Measurements from ENCODE around the gene IQGAP2.
"Not testable (repeated sequence)": the region's sequence is repeated elsewhere in the genome, so short reads cannot be mapped to it uniquely, and the experiment has no call there.

Gene IQGAP2

GRCh38 chr5:76669245-76669644, 266.2 kb downstream of the IQGAP2 start:
- Histone ChIP-seq H3K9ac (ENCODE audit: low read depth, low read length) (no peak overlapping the region), H3K4me1 (ENCODE audit: insufficient read depth, low read length) (no peaks in the 10 kb centered on the region), H3K27me3 (ENCODE audit: insufficient read depth, low read length) (no peaks in the 10 kb centered on the region), H3K4me3 (ENCODE audit: low read length) (no peak overlapping the region), H3K27ac (ENCODE audit: low read length) (no peak overlapping the region), H3K9me3 (ENCODE audit: insufficient read depth, low read depth, low read length) (no peaks in the 10 kb centered on the region), H3K36me3 (ENCODE audit: insufficient read depth, low read depth, low read length) (peaks cover 32% of the 10 kb centered on the region)

- Histone ChIP-seq H3K9ac (ENCODE audit: low read depth, low read length) (no peak overlapping the region), H3K27ac (ENCODE audit: low read length) (no peak overlapping the region), H3K9me3 (ENCODE audit: insufficient read depth, low read depth, low read length) (no peaks in the 10 kb centered on the region), H3K36me3 (ENCODE audit: insufficient read depth, low read depth, low read length) (peaks cover 35% of the 10 kb centered on the region), H3K27me3 (ENCODE audit: insufficient read depth, low read length) (no peaks in the 10 kb centered on the region), H3K4me3 (ENCODE audit: low read length) (no peak overlapping the region), H3K4me1 (ENCODE audit: insufficient read depth, low read length) (no peaks in the 10 kb centered on the region)
These were observed 267.4 kb downstream of the IQGAP2 start for GRCh38 chr5:76670508-76670907.

DNA sequence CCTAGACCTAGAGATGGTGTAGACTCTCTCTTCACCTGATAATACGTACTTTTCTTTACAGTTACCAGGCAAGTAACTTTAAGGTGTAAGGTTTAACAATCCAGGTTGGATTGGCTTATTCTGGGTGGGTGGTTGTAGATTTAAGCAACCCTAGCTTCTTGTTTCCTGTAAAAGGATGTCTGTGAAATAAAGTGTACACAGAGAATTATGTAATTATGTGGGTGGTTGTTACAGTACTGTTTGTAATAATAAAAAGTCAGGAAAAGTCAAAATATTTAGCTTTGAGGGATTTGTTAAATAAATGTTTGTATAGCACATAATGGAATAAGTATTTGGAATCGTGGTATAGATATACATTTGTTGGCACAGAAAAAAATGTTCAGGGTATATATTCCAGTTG, 269.2 kb downstream of the IQGAP2 start:
- H3K27ac ChIP-seq (ENCODE audit: low read length), result no peak overlapping the region
- no peaks in the 10 kb centered on the region for H3K4me1 ChIP-seq (ENCODE audit: insufficient read depth, low read length)
- H3K36me3 ChIP-seq (ENCODE audit: insufficient read depth, low read depth, low read length), result peaks cover 41% of the 10 kb centered on the region
- no peak overlapping the region for H3K9ac ChIP-seq (ENCODE audit: low read depth, low read length)
- H3K27me3 ChIP-seq (ENCODE audit: insufficient read depth, low read length), result no peaks in the 10 kb centered on the region
- H3K9me3 ChIP-seq (ENCODE audit: insufficient read depth, low read depth, low read length), result no peaks in the 10 kb centered on the region
- no peak overlapping the region for H3K4me3 ChIP-seq (ENCODE audit: low read length)

- Histone ChIP-seq H3K4me1 (ENCODE audit: insufficient read depth, low read length) (no peaks in the 10 kb centered on the region), H3K9me3 (ENCODE audit: insufficient read depth, low read depth, low read length) (no peaks in the 10 kb centered on the region), H3K27ac (ENCODE audit: low read length) (no peak overlapping the region), H3K36me3 (ENCODE audit: insufficient read depth, low read depth, low read length) (peaks cover 44% of the 10 kb centered on the region), H3K9ac (ENCODE audit: low read depth, low read length) (no peak overlapping the region), H3K27me3 (ENCODE audit: insufficient read depth, low read length) (no peaks in the 10 kb centered on the region), H3K4me3 (ENCODE audit: low read length) (no peak overlapping the region)
These were observed 270.0 kb downstream of the IQGAP2 start for GRCh38 chr5:76673125-76673524.

DNA sequence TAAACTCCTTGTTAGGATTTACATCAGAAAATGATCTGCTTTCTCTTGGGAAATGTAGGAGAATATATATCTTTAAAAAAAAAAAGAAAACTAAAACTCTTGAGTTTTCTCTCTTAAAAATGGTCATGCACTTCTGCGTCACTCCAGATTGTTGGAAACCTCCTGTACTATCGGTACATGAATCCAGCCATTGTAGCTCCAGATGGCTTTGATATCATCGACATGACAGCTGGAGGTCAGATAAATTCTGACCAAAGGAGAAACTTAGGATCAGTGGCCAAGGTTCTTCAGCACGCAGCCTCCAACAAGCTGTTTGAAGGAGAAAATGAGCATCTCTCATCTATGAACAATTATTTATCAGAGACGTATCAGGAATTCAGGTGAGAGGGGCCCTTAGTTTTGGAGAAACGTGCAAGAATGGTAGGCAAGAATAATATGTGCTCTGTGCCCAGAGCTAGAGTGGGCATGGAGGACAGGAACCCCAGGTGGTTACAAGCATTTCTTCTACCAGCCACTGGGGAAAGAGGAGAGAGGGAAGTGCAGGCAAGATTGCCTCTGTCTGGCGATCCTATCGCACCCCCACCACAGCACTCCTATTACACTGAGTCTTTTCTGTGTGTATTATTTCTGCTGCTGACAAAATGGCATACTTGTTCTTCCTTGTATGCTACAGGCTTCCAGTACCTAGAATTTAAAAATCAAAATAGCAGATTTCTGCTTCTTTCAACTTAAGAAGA, 271.4 kb downstream of the IQGAP2 start:
- peaks cover 39% of the 10 kb centered on the region for H3K36me3 ChIP-seq (ENCODE audit: insufficient read depth, low read depth, low read length)
- H3K27ac ChIP-seq (ENCODE audit: low read length), result no peak overlapping the region

DNA sequence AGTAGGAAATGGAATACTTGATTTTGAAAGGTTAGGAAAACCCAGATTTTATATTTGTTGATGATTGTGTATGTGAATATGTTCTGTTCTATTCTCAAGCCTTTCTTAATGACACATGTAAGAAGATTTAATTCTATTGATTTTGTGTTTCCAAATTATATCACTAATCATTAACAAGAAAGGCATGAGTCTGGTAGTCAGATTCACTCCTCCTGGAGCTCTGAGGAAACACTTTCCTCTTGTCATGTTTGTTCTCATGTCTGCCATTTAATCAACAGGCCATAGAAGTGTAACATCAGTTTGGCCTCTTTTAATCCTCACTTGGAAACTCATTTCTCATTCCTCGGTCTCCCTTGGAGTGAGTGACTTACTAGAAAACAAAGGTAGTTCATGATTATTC, 272.3 kb downstream of the IQGAP2 start:
- Histone ChIP-seq H3K27me3 (ENCODE audit: insufficient read depth, low read length) (no peaks in the 10 kb centered on the region), H3K4me1 (ENCODE audit: insufficient read depth, low read length) (no peaks in the 10 kb centered on the region), H3K27ac (ENCODE audit: low read length) (no peak overlapping the region), H3K36me3 (ENCODE audit: insufficient read depth, low read depth, low read length) (peaks cover 34% of the 10 kb centered on the region), H3K4me3 (ENCODE audit: low read length) (no peak overlapping the region), H3K9me3 (ENCODE audit: insufficient read depth, low read depth, low read length) (no peaks in the 10 kb centered on the region), H3K9ac (ENCODE audit: low read depth, low read length) (no peak overlapping the region)

More for the DNA sequence above, 271.4 kb downstream of the IQGAP2 start:
- Histone ChIP-seq H3K4me3 (ENCODE audit: low read length) (no peak overlapping the region), H3K4me1 (ENCODE audit: insufficient read depth, low read length) (no peaks in the 10 kb centered on the region), H3K9ac (ENCODE audit: low read depth, low read length) (no peak overlapping the region), H3K9me3 (ENCODE audit: insufficient read depth, low read depth, low read length) (no peaks in the 10 kb centered on the region), H3K27me3 (ENCODE audit: insufficient read depth, low read length) (no peaks in the 10 kb centered on the region)

- Histone ChIP-seq H3K36me3 (ENCODE audit: insufficient read depth, low read depth, low read length) (peaks cover 29% of the 10 kb centered on the region), H3K9ac (ENCODE audit: low read depth, low read length) (no peak overlapping the region), H3K4me3 (ENCODE audit: low read length) (no peak overlapping the region), H3K27ac (ENCODE audit: low read length) (no peak overlapping the region), H3K27me3 (ENCODE audit: insufficient read depth, low read length) (no peaks in the 10 kb centered on the region), H3K9me3 (ENCODE audit: insufficient read depth, low read depth, low read length) (no peaks in the 10 kb centered on the region), H3K4me1 (ENCODE audit: insufficient read depth, low read length) (no peaks in the 10 kb centered on the region)
These were observed 274.9 kb downstream of the IQGAP2 start for GRCh38 chr5:76677849-76678472.

- no peak overlapping the region for H3K9ac ChIP-seq (ENCODE audit: low read depth, low read length)
- no peaks in the 10 kb centered on the region for H3K4me1 ChIP-seq (ENCODE audit: insufficient read depth, low read length)
- no peak overlapping the region for H3K4me3 ChIP-seq (ENCODE audit: low read length)
- peaks cover 25% of the 10 kb centered on the region for H3K36me3 ChIP-seq (ENCODE audit: insufficient read depth, low read depth, low read length)
- H3K9me3 ChIP-seq (ENCODE audit: insufficient read depth, low read depth, low read length), result no peaks in the 10 kb centered on the region
- H3K27ac ChIP-seq (ENCODE audit: low read length), result no peak overlapping the region
- no peaks in the 10 kb centered on the region for H3K27me3 ChIP-seq (ENCODE audit: insufficient read depth, low read length)
These were observed 276.1 kb downstream of the IQGAP2 start for GRCh38 chr5:76679231-76679630.

- not testable (repeated sequence) for H3K4me1 ChIP-seq (ENCODE audit: insufficient read depth, low read length)
These were observed 277.7 kb downstream of the IQGAP2 start for GRCh38 chr5:76680826-76681225.

DNA sequence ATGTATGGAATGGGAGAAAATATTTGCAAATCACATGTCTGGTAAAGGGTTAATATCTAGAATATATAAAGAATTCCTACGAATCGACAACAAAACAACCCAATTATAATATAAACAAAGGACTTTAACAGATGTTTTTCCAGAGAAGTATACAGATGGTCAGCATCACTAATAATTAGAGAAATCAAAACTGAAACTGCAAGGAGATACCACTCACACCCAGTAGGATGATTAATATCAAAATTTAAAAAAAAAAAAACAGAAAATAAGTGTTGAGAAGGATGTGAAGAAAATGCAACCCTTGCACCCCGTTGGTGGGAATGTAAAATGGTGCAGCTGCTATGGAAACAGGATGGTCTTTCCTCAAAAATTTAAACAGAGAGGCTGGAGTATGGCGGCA, 278.2 kb downstream of the IQGAP2 start:
- Histone ChIP-seq H3K9ac (ENCODE audit: low read depth, low read length) (no peak overlapping the region), H3K4me1 (ENCODE audit: insufficient read depth, low read length) (no peaks in the 10 kb centered on the region), H3K27me3 (ENCODE audit: insufficient read depth, low read length) (no peaks in the 10 kb centered on the region), H3K4me3 (ENCODE audit: low read length) (no peak overlapping the region), H3K9me3 (ENCODE audit: insufficient read depth, low read depth, low read length) (no peaks in the 10 kb centered on the region), H3K27ac (ENCODE audit: low read length) (no peak overlapping the region), H3K36me3 (ENCODE audit: insufficient read depth, low read depth, low read length) (peaks cover 22% of the 10 kb centered on the region)

More at GRCh38 chr5:76680826-76681225, 277.7 kb downstream of the IQGAP2 start:
- H3K27me3 ChIP-seq (ENCODE audit: insufficient read depth, low read length); H3K9me3 ChIP-seq (ENCODE audit: insufficient read depth, low read depth, low read length); H3K4me3 ChIP-seq (ENCODE audit: low read length); H3K27ac ChIP-seq (ENCODE audit: low read length); H3K9ac ChIP-seq (ENCODE audit: low read depth, low read length): not testable (repeated sequence)
- peaks cover 22% of the 10 kb centered on the region for H3K36me3 ChIP-seq (ENCODE audit: insufficient read depth, low read depth, low read length)

DNA sequence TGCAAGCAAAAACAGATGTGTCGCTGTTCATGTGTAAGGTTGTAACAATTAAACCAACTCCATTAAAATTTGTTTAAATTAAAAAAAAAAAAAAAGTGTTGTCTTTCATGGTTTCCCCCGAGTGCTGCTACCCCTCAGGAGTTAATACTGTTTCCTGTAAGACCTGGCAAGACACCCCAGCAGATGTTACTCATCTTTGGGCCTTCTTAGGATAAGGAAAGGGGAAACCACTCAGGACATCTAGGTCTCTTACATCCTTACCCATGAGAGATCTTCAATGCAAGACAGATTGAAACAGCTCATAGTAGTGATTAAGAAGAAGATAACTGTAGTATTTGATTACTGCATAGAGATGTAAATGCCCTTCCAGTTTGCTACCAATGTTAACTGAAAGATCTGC, 279.3 kb downstream of the IQGAP2 start:
- Histone ChIP-seq H3K27ac (ENCODE audit: low read length) (no peak overlapping the region), H3K9me3 (ENCODE audit: insufficient read depth, low read depth, low read length) (no peaks in the 10 kb centered on the region), H3K27me3 (ENCODE audit: insufficient read depth, low read length) (no peaks in the 10 kb centered on the region), H3K36me3 (ENCODE audit: insufficient read depth, low read depth, low read length) (peaks cover 15% of the 10 kb centered on the region), H3K9ac (ENCODE audit: low read depth, low read length) (no peak overlapping the region), H3K4me1 (ENCODE audit: insufficient read depth, low read length) (no peaks in the 10 kb centered on the region), H3K4me3 (ENCODE audit: low read length) (no peak overlapping the region)

Measured in iPS-20b (cell line).